Thyroid gland (tissue), 4 donors: ENCODE measurements around the gene CRK. TPM values are rescaled to one million over a fixed set of nuclear protein-coding genes. Genes with fewer than 3 reads are reported as not detected.

ENCODE experiments used
- DNase-seq, 2 donors: peaks; one replicate each; pipeline ENCODE4 v3.0.0-alpha.2; 2019
- H3K27ac ChIP-seq, 3 donors: fragments of 200-600 bp; sonication (generic); 1 replicate in 2 of 3; 2 replicates in 1 of 3; pipeline ENCODE4 v1.5.1; 2016 to 2019; ENCODE audit warnings: mild to moderate bottlenecking in 1 of 3, moderate library complexity in 1 of 3
- H3K27me3 ChIP-seq: fragments of 200-600 bp; sonication (generic); one replicate; pipeline ENCODE4 v1.5.1; 2019
- H3K36me3 ChIP-seq, 2 donors: fragments of 200-600 bp; sonication (generic); one replicate each; pipeline ENCODE4 v1.5.1; 2016 to 2019
- H3K4me1 ChIP-seq, 2 donors: fragments of 200-600 bp; sonication (generic); one replicate each; pipeline ENCODE4 v1.5.1; 2017 to 2019
- H3K4me3 ChIP-seq, 3 donors: fragments of 200-600 bp; sonication (generic); replicated peaks in 1 of 3; 1 replicate in 2 of 3; 2 replicates in 1 of 3; pipeline ENCODE4 v1.5.1; 2016; ENCODE audit warnings: mild to moderate bottlenecking in 1 of 3
- H3K9me3 ChIP-seq: fragments of 200-600 bp; sonication (generic); one replicate; pipeline ENCODE4 v1.5.1; 2017
- POLR2A ChIP-seq, 2 donors: fragments of 450-650 bp; IDR thresholded peaks; one replicate each; pipeline ENCODE4 v1.6.1; 2017; ENCODE audit warnings: antibody characterized with exemption in 2 of 2, mild to moderate bottlenecking in 2 of 2, moderate library complexity in 1 of 2
- WGBS, 2 donors: methylation state at CpG; one replicate each; pipeline ENCODE4 v1.1.5; 2017; 5-methylcytosine and 5-hydroxymethylcytosine counted together
- intact Hi-C: fragments of 100-400 bp; cut with DNase I; formaldehyde crosslinking; loops from one replicate; pipeline ENCODE4 v1.15.1; 2023
- total RNA-seq, 4 donors: library from RNA; depleted of rRNA; stranded (reverse); fragments of >200 nt; gene quantifications; one replicate each; pipeline ENCODE4 v1.2.3, GENCODE V29; 2016
- TF ChIP-seq, protein P1 (sequence below), 6 experiments: fragments of 200-600 bp in 3 of 6; fragments of 450-650 bp in 3 of 6; sonication (generic) in 3 of 6; IDR thresholded peaks; one replicate each; pipeline ENCODE4 v1.5.1; 2016 to 2019; ENCODE audit warnings: antibody characterized with exemption in 6 of 6, mild to moderate bottlenecking in 2 of 6, inconsistent platforms in 1 of 6, moderate library complexity in 1 of 6

CRK gene
- total RNA-seq, 4 donors from 2014 or later: 89.6 to 140 (median 98.7) TPM

- Histone ChIP-seq H3K4me1 (no peaks in the 10 kb centered on the region), H3K4me3 (no peak overlapping the region), H3K9me3 (no peaks in the 10 kb centered on the region), H3K27me3 (no peaks in the 10 kb centered on the region), H3K27ac (no peak overlapping the region), H3K36me3 (peaks cover 51 to 73% of the 10 kb centered on the region in 2 donors)
- no peak for TF ChIP-seq POLR2A (IDR thresholded peaks at IDR 0.05)
- TF ChIP-seq, protein P1, sequence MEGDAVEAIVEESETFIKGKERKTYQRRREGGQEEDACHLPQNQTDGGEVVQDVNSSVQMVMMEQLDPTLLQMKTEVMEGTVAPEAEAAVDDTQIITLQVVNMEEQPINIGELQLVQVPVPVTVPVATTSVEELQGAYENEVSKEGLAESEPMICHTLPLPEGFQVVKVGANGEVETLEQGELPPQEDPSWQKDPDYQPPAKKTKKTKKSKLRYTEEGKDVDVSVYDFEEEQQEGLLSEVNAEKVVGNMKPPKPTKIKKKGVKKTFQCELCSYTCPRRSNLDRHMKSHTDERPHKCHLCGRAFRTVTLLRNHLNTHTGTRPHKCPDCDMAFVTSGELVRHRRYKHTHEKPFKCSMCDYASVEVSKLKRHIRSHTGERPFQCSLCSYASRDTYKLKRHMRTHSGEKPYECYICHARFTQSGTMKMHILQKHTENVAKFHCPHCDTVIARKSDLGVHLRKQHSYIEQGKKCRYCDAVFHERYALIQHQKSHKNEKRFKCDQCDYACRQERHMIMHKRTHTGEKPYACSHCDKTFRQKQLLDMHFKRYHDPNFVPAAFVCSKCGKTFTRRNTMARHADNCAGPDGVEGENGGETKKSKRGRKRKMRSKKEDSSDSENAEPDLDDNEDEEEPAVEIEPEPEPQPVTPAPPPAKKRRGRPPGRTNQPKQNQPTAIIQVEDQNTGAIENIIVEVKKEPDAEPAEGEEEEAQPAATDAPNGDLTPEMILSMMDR (IDR thresholded peaks at IDR 0.05): no peak
- DNase-seq: no peak
- intact Hi-C loops: no loop called here
- 81 to 87% methylated on average over 10 to 21 of the region's 21 CpGs for WGBS, 2 donors
These were observed 12.0 kb upstream of the CRK start for GRCh38 chr17:1467898-1468492.

- DNase-seq: no peak
- Histone ChIP-seq H3K4me3 (no peak overlapping the region), H3K4me1 (no peaks in the 10 kb centered on the region), H3K36me3 (peaks cover 51 to 72% of the 10 kb centered on the region in 2 donors), H3K27me3 (no peaks in the 10 kb centered on the region), H3K27ac (no peak overlapping the region), H3K9me3 (no peaks in the 10 kb centered on the region)
- TF ChIP-seq POLR2A (IDR thresholded peaks at IDR 0.05): no peak
- TF ChIP-seq, protein P1 (IDR thresholded peaks at IDR 0.05): no peak
- intact Hi-C loops: no loop called here
- WGBS, 2 donors: 89 to 97% methylated on average over 5 to 6 of the region's 16 CpGs
These were observed 11.2 kb upstream of the CRK start for GRCh38 chr17:1467258-1467657.

DNA sequence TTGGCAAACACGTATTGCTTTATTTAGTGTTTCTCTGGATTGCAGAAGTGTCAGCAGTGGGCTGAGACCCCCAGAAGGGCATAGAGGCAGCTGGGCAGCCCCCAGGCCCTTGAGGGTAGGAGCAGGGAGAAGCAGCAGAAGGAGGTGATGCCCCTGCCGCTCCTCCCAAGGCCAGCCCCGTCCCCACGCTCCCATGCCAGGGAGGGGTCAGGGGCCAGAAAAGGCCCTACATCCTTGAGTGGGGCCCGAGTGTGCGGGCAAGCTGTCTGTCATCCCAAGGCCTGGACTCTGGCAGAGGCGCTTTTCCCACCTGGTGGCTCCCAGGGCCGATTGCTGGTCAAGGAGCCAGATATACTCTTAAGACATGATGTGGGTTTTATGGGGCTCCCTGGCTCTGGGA, 8.2 kb upstream of the CRK start:
- H3K4me3 ChIP-seq: no peak overlapping the region
- H3K27ac ChIP-seq: no peak overlapping the region
- no peak for DNase-seq
- H3K36me3 ChIP-seq: peaks cover 23 to 41% of the 10 kb centered on the region in 2 donors
- intact Hi-C loops: no loop called here
- H3K27me3 ChIP-seq: no peaks in the 10 kb centered on the region
- no peaks in the 10 kb centered on the region for H3K9me3 ChIP-seq
- 58 to 91% methylated on average over 1 to 7 of the region's 8 CpGs for WGBS, 2 donors
- H3K4me1 ChIP-seq: peaks cover 15 to 19% of the 10 kb centered on the region in 2 donors
- TF ChIP-seq POLR2A (IDR thresholded peaks at IDR 0.05): no peak
- TF ChIP-seq, protein P1 (IDR thresholded peaks at IDR 0.05): no peak

DNA sequence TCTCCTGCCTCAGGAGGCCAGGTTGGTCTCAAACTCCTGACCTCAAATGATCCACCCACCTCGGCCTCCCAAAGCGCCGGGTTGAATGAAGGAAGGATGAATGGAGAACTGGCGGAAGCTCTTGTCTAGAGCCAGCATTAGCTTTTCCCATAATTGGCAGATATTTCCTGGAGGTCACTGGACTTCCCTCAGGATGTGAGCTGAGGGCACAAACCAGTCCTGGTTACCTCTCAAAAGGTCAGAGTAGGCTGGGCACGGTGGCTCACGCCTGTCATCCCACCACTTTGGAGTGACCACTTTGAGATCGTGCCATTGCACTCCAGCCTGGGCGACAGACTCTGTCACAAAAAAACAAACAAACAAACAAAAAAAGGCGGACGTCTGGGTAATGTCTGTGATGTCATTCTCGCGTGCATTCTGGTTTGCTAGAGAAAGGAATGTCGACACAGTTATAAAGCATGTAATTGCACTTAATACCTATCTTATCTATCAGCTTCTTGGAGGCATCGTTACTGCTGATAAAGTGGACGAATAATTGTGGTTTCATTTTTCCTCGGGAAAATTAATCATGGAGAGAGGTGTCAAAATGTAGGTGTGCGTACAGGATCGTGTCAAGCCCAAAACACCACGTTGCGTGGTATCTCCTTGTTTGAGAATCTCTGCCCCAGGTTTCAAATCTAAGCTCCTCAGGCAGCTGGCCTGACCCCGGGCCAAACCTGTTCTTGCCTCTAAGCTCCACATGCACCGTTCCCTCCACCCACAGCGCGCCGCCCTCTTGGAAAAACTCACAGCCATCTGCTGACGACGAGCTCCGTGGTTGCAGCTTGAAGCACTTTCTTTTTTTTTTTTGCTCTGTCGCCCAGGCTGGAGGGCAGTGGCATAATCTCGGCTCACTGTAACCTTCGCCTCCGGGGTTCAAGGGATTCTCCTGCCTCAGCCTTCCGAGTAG, 6.4 kb upstream of the CRK start:
- no peak for TF ChIP-seq POLR2A (IDR thresholded peaks at IDR 0.05)
- Histone ChIP-seq H3K9me3 (no peaks in the 10 kb centered on the region), H3K36me3 (peaks cover 8 to 25% of the 10 kb centered on the region in 2 donors), H3K27me3 (no peaks in the 10 kb centered on the region), H3K4me3 (no peak overlapping the region), H3K27ac (no peak overlapping the region), H3K4me1 (peaks cover 15 to 19% of the 10 kb centered on the region in 2 donors)
- DNase-seq: no peak
- 80 to 86% methylated on average over 33 of the region's 33 CpGs for WGBS, 2 donors
- intact Hi-C loops: no loop called here

DNA sequence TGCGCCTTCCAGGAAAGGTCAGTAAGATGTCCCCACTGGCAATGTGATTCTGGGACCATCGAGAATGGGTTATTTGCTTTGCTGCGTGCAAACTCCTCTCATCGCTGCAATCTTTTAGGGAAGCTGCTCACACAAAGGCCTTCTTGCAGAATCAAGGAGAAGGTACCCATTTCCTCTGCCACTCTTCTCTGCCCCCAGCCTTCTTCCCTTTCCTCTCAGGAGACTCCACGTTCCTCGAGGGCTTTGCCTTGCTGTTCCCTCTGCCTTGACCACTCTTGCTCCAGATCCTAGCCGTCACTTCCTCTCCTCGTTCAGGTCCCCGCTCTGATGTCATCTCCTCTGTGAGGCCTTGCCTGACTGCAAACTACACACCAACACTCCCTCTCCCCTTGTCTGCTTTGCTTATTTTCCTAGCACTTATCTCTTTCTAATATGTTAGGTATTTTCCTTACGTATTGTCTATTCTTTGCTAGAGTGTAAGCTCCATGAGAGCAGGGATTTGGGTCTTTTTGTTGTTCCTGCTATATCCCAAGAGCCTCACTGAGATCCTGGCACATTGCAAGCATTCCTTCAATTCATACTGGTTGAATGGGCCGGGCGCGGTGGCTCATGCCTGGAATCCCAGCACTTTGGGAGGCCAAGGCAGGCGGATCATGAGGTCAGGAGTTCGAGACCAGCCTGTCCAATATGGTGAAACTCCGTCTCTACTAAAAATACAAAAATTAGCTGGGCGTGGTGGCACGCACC, 5.3 kb upstream of the CRK start:
- no peaks in the 10 kb centered on the region for H3K9me3 ChIP-seq
- 87 to 90% methylated on average over 18 of the region's 18 CpGs for WGBS, 2 donors
- no peak for DNase-seq
- peaks cover 0 to 17% of the 10 kb centered on the region in 2 donors for H3K36me3 ChIP-seq
- H3K4me3 ChIP-seq: no peak overlapping the region
- intact Hi-C loops: no loop called here
- no peak for TF ChIP-seq POLR2A (IDR thresholded peaks at IDR 0.05)
- TF ChIP-seq, protein P1 (IDR thresholded peaks at IDR 0.05): no peak
- H3K4me1 ChIP-seq: peaks cover 15 to 25% of the 10 kb centered on the region in 2 donors
- peak overlapping the region in 2 of 3 donors; percentile 81 to 82 for H3K27ac ChIP-seq
- H3K27me3 ChIP-seq: no peaks in the 10 kb centered on the region
